ENCODE measurements around the gene ATP8B4. TPM values are rescaled to one million over a fixed set of nuclear protein-coding genes. Genes with fewer than 3 reads are reported as not detected.

The ATP8B4 gene
- total and polyA plus RNA-seq, 12 donors: 2.1 to 23.9 (median 4.9) TPM

DNA sequence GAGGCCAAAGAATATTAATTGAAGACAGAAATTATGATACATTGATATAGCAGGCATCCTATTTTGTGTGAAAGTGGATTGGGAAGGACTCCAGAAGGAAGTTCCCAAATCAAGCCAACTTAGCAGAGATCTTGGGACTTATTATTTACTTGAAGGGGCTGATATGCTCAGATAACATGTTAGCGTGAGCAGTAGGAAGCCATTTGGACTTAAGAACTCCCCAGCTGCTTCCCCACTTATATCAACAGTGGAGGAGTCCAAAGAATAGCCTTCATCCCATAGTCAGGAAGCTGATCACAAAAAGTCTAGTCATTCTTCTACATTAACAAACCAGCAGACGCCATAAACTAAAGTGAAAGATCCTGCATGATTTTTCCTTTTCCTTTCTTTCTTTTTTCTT is 200.0 kb downstream of the ATP8B4 start:
- Histone ChIP-seq H3K27ac (no peak overlapping the region), H3K9me3 (replicated peaks in 1 of 3) (no peaks in the 10 kb centered on the region), H3K27me3 (no peaks in the 10 kb centered on the region), H3K4me1 (replicated peaks in 1 of 2) (no peaks in the 10 kb centered on the region), H3K4me3 (no peak overlapping the region), H3K36me3 (replicated peaks in 1 of 2) (no peaks in the 10 kb centered on the region)
- intact Hi-C loops (cut with DNase I): no loop called here
- no peak for TF ChIP-seq POLR2A (IDR thresholded peaks at IDR 0.05)
- TF ChIP-seq, protein P1, sequence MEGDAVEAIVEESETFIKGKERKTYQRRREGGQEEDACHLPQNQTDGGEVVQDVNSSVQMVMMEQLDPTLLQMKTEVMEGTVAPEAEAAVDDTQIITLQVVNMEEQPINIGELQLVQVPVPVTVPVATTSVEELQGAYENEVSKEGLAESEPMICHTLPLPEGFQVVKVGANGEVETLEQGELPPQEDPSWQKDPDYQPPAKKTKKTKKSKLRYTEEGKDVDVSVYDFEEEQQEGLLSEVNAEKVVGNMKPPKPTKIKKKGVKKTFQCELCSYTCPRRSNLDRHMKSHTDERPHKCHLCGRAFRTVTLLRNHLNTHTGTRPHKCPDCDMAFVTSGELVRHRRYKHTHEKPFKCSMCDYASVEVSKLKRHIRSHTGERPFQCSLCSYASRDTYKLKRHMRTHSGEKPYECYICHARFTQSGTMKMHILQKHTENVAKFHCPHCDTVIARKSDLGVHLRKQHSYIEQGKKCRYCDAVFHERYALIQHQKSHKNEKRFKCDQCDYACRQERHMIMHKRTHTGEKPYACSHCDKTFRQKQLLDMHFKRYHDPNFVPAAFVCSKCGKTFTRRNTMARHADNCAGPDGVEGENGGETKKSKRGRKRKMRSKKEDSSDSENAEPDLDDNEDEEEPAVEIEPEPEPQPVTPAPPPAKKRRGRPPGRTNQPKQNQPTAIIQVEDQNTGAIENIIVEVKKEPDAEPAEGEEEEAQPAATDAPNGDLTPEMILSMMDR (IDR thresholded peaks at IDR 0.05): no peak
- no peak for DNase-seq
- 81 to 97% (median 84%) methylated on average over 2 of the region's 2 CpGs for WGBS, 4 donors

DNA sequence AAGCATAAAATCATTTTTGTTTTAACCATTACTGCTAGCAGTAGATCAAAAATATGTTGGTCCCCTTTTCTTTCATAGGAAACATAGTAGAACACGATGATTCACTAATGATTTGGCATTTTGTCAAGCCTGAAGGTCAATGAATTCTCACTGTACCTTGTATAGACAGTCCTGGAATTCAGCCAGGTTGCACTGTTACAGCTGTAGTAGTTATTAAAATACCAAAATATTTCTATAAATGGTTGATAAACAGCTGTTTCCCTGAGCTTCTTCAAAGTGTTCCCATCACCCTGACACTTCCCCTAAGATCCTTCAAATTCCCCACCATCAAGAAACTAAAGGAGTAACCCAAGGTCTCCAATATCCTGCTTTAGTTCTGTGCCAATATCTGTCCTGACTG is 200.9 kb downstream of the ATP8B4 start:
- TF ChIP-seq POLR2A (IDR thresholded peaks at IDR 0.05): no peak
- TF ChIP-seq, protein P1 (IDR thresholded peaks at IDR 0.05): no peak
- Histone ChIP-seq H3K36me3 (replicated peaks in 1 of 2) (no peaks in the 10 kb centered on the region), H3K27ac (no peak overlapping the region), H3K9me3 (replicated peaks in 1 of 3) (no peaks in the 10 kb centered on the region), H3K27me3 (no peaks in the 10 kb centered on the region), H3K4me3 (no peak overlapping the region), H3K4me1 (replicated peaks in 1 of 2) (no peaks in the 10 kb centered on the region)
- DNase-seq: peak in 6 of 7 donors; percentile 29 to 72 (median 38)
- 7 to 24% (median 11%) methylated on average over 1 of the region's 1 CpG for WGBS, 4 donors
- intact Hi-C loops (cut with DNase I): no loop called here

DNA sequence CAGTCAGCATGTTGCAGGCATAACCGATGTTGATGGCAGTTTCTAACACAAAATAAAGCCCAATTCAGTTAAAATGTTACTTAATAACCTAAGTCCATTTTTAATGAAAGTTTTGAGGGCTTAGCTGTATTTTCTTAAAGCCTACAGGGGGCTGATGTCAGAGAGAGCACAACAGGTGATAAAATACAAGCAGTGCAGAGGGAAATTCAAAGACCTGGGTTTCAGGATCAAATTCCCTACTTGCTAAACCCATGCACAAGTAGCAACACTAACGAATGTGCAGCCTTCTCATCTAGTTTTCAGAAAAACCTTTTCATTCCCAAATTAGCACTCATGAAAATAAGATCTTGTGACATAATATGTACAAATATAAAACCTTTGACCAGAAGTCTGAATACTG is 202.0 kb downstream of the ATP8B4 start:
- no peak for DNase-seq
- 36 to 62% (median 52%) methylated on average over 2 of the region's 2 CpGs for WGBS, 4 donors
- Histone ChIP-seq H3K4me3 (no peak overlapping the region), H3K4me1 (replicated peaks in 1 of 2) (no peaks in the 10 kb centered on the region), H3K9me3 (replicated peaks in 1 of 3) (no peaks in the 10 kb centered on the region), H3K27me3 (no peaks in the 10 kb centered on the region), H3K36me3 (replicated peaks in 1 of 2) (no peaks in the 10 kb centered on the region), H3K27ac (no peak overlapping the region)
- intact Hi-C loops (cut with DNase I): no loop called here
- no peak for TF ChIP-seq POLR2A (IDR thresholded peaks at IDR 0.05)
- TF ChIP-seq, protein P1 (IDR thresholded peaks at IDR 0.05): no peak

DNA sequence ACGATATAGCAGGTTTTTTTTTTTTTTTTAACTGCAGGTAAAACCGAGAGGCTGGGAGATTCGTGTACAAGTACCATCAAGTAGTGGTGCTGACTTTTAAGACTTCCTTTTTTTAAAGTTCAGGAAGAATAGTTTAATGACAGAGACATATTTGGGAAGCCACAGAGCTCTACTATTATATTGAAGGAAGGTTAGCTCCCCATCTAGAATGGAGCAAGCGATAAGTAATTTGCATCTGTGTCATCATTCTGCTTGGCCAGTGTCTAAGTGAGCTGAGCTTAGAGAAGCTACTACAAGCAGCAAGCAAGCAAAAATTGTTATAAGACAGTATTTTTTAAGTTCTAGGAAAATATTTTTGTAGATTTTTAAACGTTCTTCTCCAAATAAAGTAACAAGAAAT is 203.2 kb downstream of the ATP8B4 start:
- H3K27ac ChIP-seq: no peak overlapping the region
- H3K36me3 ChIP-seq (replicated peaks in 1 of 2): no peaks in the 10 kb centered on the region
- H3K27me3 ChIP-seq: no peaks in the 10 kb centered on the region
- H3K9me3 ChIP-seq (replicated peaks in 1 of 3): peaks cover 0 to 7% (median 7%) of the 10 kb centered on the region in 3 donors
- WGBS, 4 donors: 77 to 86% (median 80%) methylated on average over 5 of the region's 5 CpGs
- intact Hi-C loops (cut with DNase I): no loop called here
- H3K4me1 ChIP-seq (replicated peaks in 1 of 2): no peaks in the 10 kb centered on the region
- TF ChIP-seq, protein P1 (IDR thresholded peaks at IDR 0.05): no peak
- TF ChIP-seq POLR2A (IDR thresholded peaks at IDR 0.05): no peak
- H3K4me3 ChIP-seq: no peak overlapping the region
- no peak for DNase-seq
